Activated CD4-positive, alpha-beta T cell treated with anti-CD3 and anti-CD28 coated beads, Interleukin-10, Interleukin-2, amounts not matched to agents 100 ng/mL and 50 ng/mL, durations not matched to agents 16 hours and 8 hours (primary cell): Measurements from ENCODE around the gene CDK9.
"Not testable (repeated sequence)": the region's sequence is repeated elsewhere in the genome, so short reads cannot be mapped to it uniquely, and the experiment has no call there.

Experiments
- DNase-seq: peaks from one replicate; pipeline ENCODE4 v3.0.0-alpha.2; 2020

CDK9 gene

GRCh38 chr9:127828262-127829031 lies 42.6 kb downstream of the CDK9 start:
- no peak for DNase-seq

GRCh38 chr9:127829205-127829906 lies 43.5 kb downstream of the CDK9 start:
- no peak for DNase-seq

- no peak for DNase-seq
Measured at GRCh38 chr9:127832248-127832647, 46.4 kb downstream of the CDK9 start.

GRCh38 chr9:127833555-127833954 lies 47.7 kb downstream of the CDK9 start:
- DNase-seq: no peak

GRCh38 chr9:127835991-127836516 lies 50.2 kb downstream of the CDK9 start:
- DNase-seq: no peak

- not testable (repeated sequence) for DNase-seq
Measured at GRCh38 chr9:127836561-127836960, 50.7 kb downstream of the CDK9 start.

- no peak for DNase-seq
Measured at GRCh38 chr9:127837346-127837745, 51.5 kb downstream of the CDK9 start.

GRCh38 chr9:127838375-127839078 lies 52.7 kb downstream of the CDK9 start:
- no peak for DNase-seq
